ENCODE measurements around the gene ADAMTS5.
A peak's percentile ranks its signal among the peaks of the same experiment; 100 is the strongest.

ADAMTS5 gene

GRCh38 chr21:26967062-26967913 is at the start of gene ADAMTS5:
Gene ADAMTS5, minus strand, starts transcription at chr21:26967088. Its CDS starts 697 bp downstream, at chr21:26966391.
- DNase-seq: peak; percentile 16 to 18

- no peak for DNase-seq
Measured at GRCh38 chr21:27001526-27001925, 34.6 kb upstream of the ADAMTS5 start.

- DNase-seq: no peak
Measured at GRCh38 chr21:26983576-26983975, 16.7 kb upstream of the ADAMTS5 start.

DNA sequence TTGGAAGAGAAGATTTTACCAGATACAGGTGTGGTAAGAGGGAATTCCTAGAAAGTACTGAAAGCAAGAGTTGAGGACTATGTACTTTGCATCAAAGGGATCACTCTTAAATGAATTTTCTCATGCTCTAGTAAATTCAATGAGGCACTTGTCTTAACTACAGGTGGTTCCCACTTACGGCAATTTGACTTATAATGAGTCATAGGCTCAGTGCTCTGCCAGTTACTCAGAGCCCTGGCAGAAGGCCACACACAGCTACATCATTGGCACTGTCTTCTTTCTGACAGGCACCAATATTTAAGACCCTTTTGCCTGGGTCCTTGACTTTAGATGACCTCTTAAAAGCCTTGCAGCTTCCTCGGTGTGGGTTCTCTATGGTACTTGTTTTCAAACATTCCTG is 15.9 kb upstream of the ADAMTS5 start:
- no peak for DNase-seq

DNA sequence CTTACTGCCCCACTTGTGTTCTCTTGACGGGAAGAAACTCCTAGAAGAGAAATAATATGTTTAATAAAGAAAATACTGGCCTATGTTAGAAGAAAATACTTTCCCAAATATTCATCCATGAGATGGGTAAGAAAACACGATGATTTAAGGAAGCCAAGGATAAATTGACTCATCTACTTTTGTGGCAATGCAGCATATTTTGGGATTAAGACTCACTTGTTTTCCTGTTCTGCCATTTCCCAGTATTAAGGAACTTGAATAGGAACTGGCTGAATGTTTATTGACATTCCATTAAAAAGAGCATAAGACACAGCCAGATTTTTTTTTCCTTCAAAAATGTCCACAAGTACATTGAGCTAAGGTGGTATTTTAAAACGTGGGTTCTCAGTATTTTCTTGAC is 10.9 kb upstream of the ADAMTS5 start:
- DNase-seq: no peak

DNA sequence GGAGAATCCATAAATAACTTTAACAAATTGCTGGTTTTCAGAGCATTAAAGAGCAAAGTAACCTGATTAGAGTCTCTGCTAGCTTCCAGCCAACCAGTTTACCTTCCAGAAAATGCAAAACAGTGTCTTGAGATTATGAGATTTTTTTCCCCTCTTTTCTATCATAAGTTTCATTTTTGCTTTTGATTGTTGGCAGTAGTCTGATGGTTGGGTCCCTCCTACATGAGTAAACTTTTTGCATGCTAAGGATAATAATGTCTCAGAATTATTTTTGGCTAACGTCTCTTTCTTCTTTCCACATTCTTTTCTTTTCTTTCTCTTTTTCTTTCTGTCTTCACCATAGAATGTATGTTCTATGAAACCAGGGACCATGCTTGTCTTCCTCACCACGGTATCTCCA is 6.3 kb upstream of the ADAMTS5 start:
- no peak for DNase-seq

DNA sequence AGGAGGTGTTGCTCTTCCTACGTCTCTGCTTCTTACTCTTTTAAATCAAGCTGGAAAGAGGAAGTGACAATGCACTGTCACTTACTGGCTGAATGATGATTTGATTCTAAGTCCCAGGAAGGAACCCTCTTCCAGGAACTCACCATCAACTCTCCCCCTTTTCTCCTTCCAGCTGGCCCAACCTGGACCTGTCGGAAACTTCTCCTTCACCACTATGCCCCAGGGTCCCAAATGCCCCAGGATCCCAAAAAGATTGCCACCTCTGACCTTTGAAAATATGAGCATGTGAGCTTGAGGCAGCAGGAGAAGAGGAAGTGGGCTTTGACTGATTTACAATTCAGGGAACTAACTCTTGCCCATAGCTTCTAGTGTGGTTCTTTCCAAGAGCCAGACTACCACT is 5.3 kb upstream of the ADAMTS5 start:
- no peak for DNase-seq

GRCh38 chr21:26969971-26970725 is 3.3 kb upstream of the ADAMTS5 start:
- DNase-seq: no peak

- no peak for DNase-seq
Measured at GRCh38 chr21:26966649-26967061, 233 bp downstream of the ADAMTS5 start.

GRCh38 chr21:26965907-26966581 is 844 bp downstream of the ADAMTS5 start:
- peak in 1 of 2 experiments; percentile 13 for DNase-seq

- peak in 1 of 2 experiments; percentile 20 for DNase-seq
Measured at GRCh38 chr21:26965040-26965906, 1.6 kb downstream of the ADAMTS5 start.

DNA sequence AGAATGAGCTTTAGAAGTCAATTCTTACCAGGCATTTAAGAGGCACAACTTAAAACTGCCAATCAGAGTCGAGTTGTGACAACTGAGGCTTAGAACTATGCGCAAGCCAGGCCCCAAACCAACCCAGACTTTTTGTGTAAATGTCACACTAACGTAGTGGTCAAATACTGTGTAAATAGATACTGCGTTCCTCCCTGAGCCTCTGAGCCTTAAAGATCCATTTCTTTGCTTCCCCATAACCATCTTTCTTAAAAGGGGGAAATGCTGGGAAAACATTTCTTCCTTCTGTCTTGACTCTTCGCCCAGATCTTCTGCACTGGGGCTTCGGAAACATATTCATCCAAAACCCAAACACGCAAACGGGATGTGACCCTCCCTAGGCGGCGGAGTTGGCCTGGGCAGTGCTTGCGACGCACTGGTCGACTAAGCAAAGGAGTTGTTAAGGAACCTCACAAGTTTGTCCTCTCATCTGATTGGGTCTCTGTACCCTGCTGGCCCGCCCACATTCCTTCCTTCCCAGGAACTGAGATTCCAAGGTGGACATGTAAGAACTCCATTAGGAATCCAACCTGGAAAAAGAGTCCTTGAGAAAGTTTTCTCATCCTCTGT is 2.6 kb downstream of the ADAMTS5 start:
- no peak for DNase-seq

- DNase-seq: no peak
Measured at GRCh38 chr21:26962621-26963181, 4.2 kb downstream of the ADAMTS5 start.

GRCh38 chr21:26961698-26962097 is 5.2 kb downstream of the ADAMTS5 start:
- no peak for DNase-seq

GRCh38 chr21:26958788-26959187 is 8.1 kb downstream of the ADAMTS5 start:
- DNase-seq: no peak

GRCh38 chr21:26956813-26957212 is 10.1 kb downstream of the ADAMTS5 start:
- no peak for DNase-seq

- DNase-seq: no peak
Measured at GRCh38 chr21:26956216-26956615, 10.7 kb downstream of the ADAMTS5 start.

DNA sequence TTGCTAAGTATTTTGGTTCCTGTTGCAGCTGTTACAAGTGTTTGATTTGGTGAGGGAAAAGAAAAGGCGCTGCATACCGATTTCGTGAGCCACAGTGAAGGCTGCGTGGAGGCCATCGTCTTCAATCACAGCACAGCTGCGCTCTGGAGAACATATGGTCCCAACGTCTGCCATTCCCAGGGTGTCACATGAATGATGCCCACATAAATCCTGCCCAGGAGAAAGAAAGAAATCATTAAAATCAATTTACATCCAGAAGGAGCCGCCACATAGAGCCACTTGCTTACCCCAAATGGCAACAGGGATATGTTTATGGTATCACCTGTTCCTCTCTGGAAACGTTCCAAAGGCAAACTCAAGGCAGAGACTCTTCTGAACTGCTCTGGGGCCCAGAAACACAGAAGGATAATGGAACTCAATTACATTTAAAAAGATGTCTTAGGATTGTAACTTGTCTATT is 12.2 kb downstream of the ADAMTS5 start:
- no peak for DNase-seq

- DNase-seq: no peak
Measured at GRCh38 chr21:26952374-26953066, 14.4 kb downstream of the ADAMTS5 start.

- no peak for DNase-seq
Measured at GRCh38 chr21:26949830-26950229, 17.1 kb downstream of the ADAMTS5 start.

- no peak for DNase-seq
Measured at GRCh38 chr21:26948194-26948593, 18.7 kb downstream of the ADAMTS5 start.

Measured in activated T-cell treated with anti-CD3 and anti-CD28 coated beads, Interleukin-2, amount 50 U/mL, for 48 hours (primary cell).